Neural progenitor cell (in vitro differentiated cells): Measurements from ENCODE around the gene GNB3. TPM values are rescaled to one million over a fixed set of nuclear protein-coding genes. Genes with fewer than 3 reads are reported as not detected.
A peak's percentile ranks its signal among the peaks of the same experiment; 100 is the strongest.

Experiments
- DNase-seq: peaks from one replicate; pipeline ENCODE4 v3.0.0-alpha.2; 2016; ENCODE audit warnings: low spot score
- H2AFZ ChIP-seq: fragments of 200-600 bp; sonication (generic); replicated peaks from 2 replicates; pipeline ENCODE4 v1.6.1; 2016; ENCODE audit warnings: antibody characterized with exemption
- H3F3A ChIP-seq: fragments of 200-600 bp; sonication (generic); 2 replicates; pipeline ENCODE4 v1.6.1; 2016; ENCODE audit warnings: antibody characterized with exemption, low read depth
- H3K27ac ChIP-seq: fragments of 200-600 bp; sonication (generic); 2 replicates; pipeline ENCODE4 v1.5.1; 2016; ENCODE audit warnings: mild to moderate bottlenecking
- H3K27me3 ChIP-seq: fragments of 200-600 bp; sonication (generic); 2 replicates; pipeline ENCODE4 v1.6.1; 2016; ENCODE audit warnings: mild to moderate bottlenecking, moderate library complexity
- H3K36me3 ChIP-seq: fragments of 200-600 bp; sonication (generic); 2 replicates; pipeline ENCODE4 v1.5.1; 2016
- H3K4me1 ChIP-seq: fragments of 200-600 bp; sonication (generic); 2 replicates; pipeline ENCODE4 v1.6.1; 2016; ENCODE audit warnings: mixed run types
- H3K4me2 ChIP-seq: fragments of 200-600 bp; sonication (generic); 2 replicates; pipeline ENCODE4 v1.6.1; 2016
- H3K4me3 ChIP-seq: fragments of 200-600 bp; sonication (generic); 2 replicates; pipeline ENCODE4 v1.5.1; 2016
- H3K79me2 ChIP-seq: fragments of 200-600 bp; sonication (generic); 2 replicates; pipeline ENCODE4 v1.6.1; 2016; ENCODE audit warnings: low read depth
- H3K9ac ChIP-seq: fragments of 200-600 bp; sonication (generic); 2 replicates; pipeline ENCODE4 v1.6.1; 2016
- H3K9me3 ChIP-seq: fragments of 200-600 bp; sonication (generic); 2 replicates; pipeline ENCODE4 v1.5.1; 2016; ENCODE audit warnings: low read depth
- H4K20me1 ChIP-seq: fragments of 200-600 bp; sonication (generic); 2 replicates; pipeline ENCODE4 v1.6.1; 2016; ENCODE audit warnings: low read depth
- H3K27ac Mint-ChIP-seq: 3 replicates; pipeline ENCODE4 v1.8.0; 2021; ENCODE audit warnings: mixed read lengths
- H3K27me3 Mint-ChIP-seq: 2 replicates; pipeline ENCODE4 v1.8.0; 2022; ENCODE audit warnings: low read depth, mild to moderate bottlenecking, inconsistent platforms, moderate library complexity, mixed read lengths; ENCODE audit not compliant: insufficient read depth
- H3K36me3 Mint-ChIP-seq: 3 replicates; pipeline ENCODE4 v1.8.0; 2021; ENCODE audit warnings: mixed read lengths
- H3K4me1 Mint-ChIP-seq: 3 replicates; pipeline ENCODE4 v1.8.0; 2021; ENCODE audit warnings: mixed read lengths
- H3K4me3 Mint-ChIP-seq: 3 replicates; pipeline ENCODE4 v1.8.0; 2021; ENCODE audit warnings: mild to moderate bottlenecking, moderate library complexity, mixed read lengths
- H3K9me3 Mint-ChIP-seq: 3 replicates; pipeline ENCODE4 v1.8.0; 2020; ENCODE audit warnings: mixed read lengths
- CTCF ChIP-seq: fragments of 200-600 bp; sonication (generic); IDR thresholded peaks from 2 replicates; pipeline ENCODE4 v1.5.1; 2017; ENCODE audit warnings: antibody characterized with exemption, mild to moderate bottlenecking
- EZH2 ChIP-seq: fragments of 200-600 bp; sonication (generic); IDR thresholded peaks from 2 replicates; pipeline ENCODE4 v1.6.1; 2017; ENCODE audit warnings: antibody characterized with exemption, mild to moderate bottlenecking, moderate library complexity
- EZH2phosphoT487 ChIP-seq: fragments of 200-600 bp; sonication (generic); IDR thresholded peaks from 2 replicates; pipeline ENCODE4 v1.6.1; 2017; ENCODE audit warnings: antibody characterized with exemption
- total RNA-seq: library from RNA; depleted of rRNA; stranded (reverse); fragments of >200 nt; gene quantifications from 2 replicates; pipeline ENCODE4 v1.2.3, GENCODE V29; 2015; ENCODE audit warnings: low replicate concordance

Gene GNB3
- total RNA-seq, 1 donor from 2014 or later: 2.7 TPM

GRCh38 chr12:6830286-6830890, 10.3 kb upstream of the GNB3 start:
- Mint-ChIP-seq H3K27ac (no peak overlapping the region), H3K27me3 (peaks cover 8% of the 10 kb centered on the region), H3K4me3 (peak overlapping the region; percentile 100), H3K36me3 (peaks cover 24% of the 10 kb centered on the region), H3K9me3 (no peaks in the 10 kb centered on the region), H3K4me1 (peaks cover 36% of the 10 kb centered on the region)
- Histone ChIP-seq H3K27me3 (no peaks in the 10 kb centered on the region), H3K36me3 (peaks cover 6% of the 10 kb centered on the region), H3K4me2 (peak overlapping the region; percentile 89), H2AFZ (no peak overlapping the region), H3K79me2 (peaks cover 36% of the 10 kb centered on the region), H3F3A (peaks cover 37% of the 10 kb centered on the region), H3K4me3 (no peak overlapping the region), H3K9me3 (no peaks in the 10 kb centered on the region), H3K4me1 (peaks cover 11% of the 10 kb centered on the region), H3K9ac (no peak overlapping the region), H4K20me1 (peaks cover 37% of the 10 kb centered on the region), H3K27ac (no peak overlapping the region)
- TF ChIP-seq EZH2: no peak
- no peak for TF ChIP-seq CTCF
- no peak for TF ChIP-seq EZH2phosphoT487
- DNase-seq: no peak

GRCh38 chr12:6830999-6831398, 9.7 kb upstream of the GNB3 start:
- no peak overlapping the region for H3K4me2 ChIP-seq
- H3K36me3 Mint-ChIP-seq: peaks cover 27% of the 10 kb centered on the region
- peak overlapping the region; percentile 100 for H3K4me3 Mint-ChIP-seq
- peaks cover 6% of the 10 kb centered on the region for H3K36me3 ChIP-seq
- no peak overlapping the region for H2AFZ ChIP-seq
- H3K9me3 Mint-ChIP-seq: no peaks in the 10 kb centered on the region
- TF ChIP-seq CTCF (no peak), EZH2phosphoT487 (no peak), EZH2 (no peak)
- no peaks in the 10 kb centered on the region for H3K9me3 ChIP-seq
- H3K27me3 Mint-ChIP-seq: peaks cover 7% of the 10 kb centered on the region
- H3K9ac ChIP-seq: no peak overlapping the region
- H3K4me3 ChIP-seq: no peak overlapping the region
- no peaks in the 10 kb centered on the region for H3K27me3 ChIP-seq
- DNase-seq: no peak
- peaks cover 38% of the 10 kb centered on the region for H3F3A ChIP-seq
- H3K4me1 ChIP-seq: peaks cover 10% of the 10 kb centered on the region
- H3K79me2 ChIP-seq: peaks cover 36% of the 10 kb centered on the region
- peaks cover 32% of the 10 kb centered on the region for H3K4me1 Mint-ChIP-seq
- peaks cover 43% of the 10 kb centered on the region for H4K20me1 ChIP-seq
- no peak overlapping the region for H3K27ac Mint-ChIP-seq
- H3K27ac ChIP-seq: no peak overlapping the region

GRCh38 chr12:6831450-6831995, 9.2 kb upstream of the GNB3 start:
- peaks cover 6% of the 10 kb centered on the region for H3K36me3 ChIP-seq

More at GRCh38 chr12:6831450-6831995, 9.2 kb upstream of the GNB3 start:
- no peak for TF ChIP-seq EZH2phosphoT487
- TF ChIP-seq CTCF: no peak
- no peak for TF ChIP-seq EZH2
- Histone ChIP-seq H3K4me1 (peaks cover 10% of the 10 kb centered on the region), H3K9me3 (no peaks in the 10 kb centered on the region), H4K20me1 (peaks cover 48% of the 10 kb centered on the region), H3K4me3 (no peak overlapping the region), H3K27ac (no peak overlapping the region), H3K4me2 (no peak overlapping the region), H3K27me3 (no peaks in the 10 kb centered on the region), H3K79me2 (peaks cover 36% of the 10 kb centered on the region), H3F3A (peaks cover 38% of the 10 kb centered on the region), H3K9ac (no peak overlapping the region), H2AFZ (no peak overlapping the region)
- peak overlapping the region; percentile 100 for H3K4me3 Mint-ChIP-seq
- no peak for DNase-seq
- no peak overlapping the region for H3K27ac Mint-ChIP-seq
- H3K27me3 Mint-ChIP-seq: peaks cover 7% of the 10 kb centered on the region
- H3K4me1 Mint-ChIP-seq: peaks cover 27% of the 10 kb centered on the region
- H3K9me3 Mint-ChIP-seq: no peaks in the 10 kb centered on the region
- H3K36me3 Mint-ChIP-seq: peaks cover 29% of the 10 kb centered on the region
